ENCODE results near the gene DTX1. TPM values are rescaled to one million over a fixed set of nuclear protein-coding genes. Genes with fewer than 3 reads are reported as not detected.
"Not testable (repeated sequence)": the region's sequence is repeated elsewhere in the genome, so short reads cannot be mapped to it uniquely, and the experiment has no call there.

The DTX1 gene
- polyA plus RNA-seq, 1 experiment = not detected

DNA sequence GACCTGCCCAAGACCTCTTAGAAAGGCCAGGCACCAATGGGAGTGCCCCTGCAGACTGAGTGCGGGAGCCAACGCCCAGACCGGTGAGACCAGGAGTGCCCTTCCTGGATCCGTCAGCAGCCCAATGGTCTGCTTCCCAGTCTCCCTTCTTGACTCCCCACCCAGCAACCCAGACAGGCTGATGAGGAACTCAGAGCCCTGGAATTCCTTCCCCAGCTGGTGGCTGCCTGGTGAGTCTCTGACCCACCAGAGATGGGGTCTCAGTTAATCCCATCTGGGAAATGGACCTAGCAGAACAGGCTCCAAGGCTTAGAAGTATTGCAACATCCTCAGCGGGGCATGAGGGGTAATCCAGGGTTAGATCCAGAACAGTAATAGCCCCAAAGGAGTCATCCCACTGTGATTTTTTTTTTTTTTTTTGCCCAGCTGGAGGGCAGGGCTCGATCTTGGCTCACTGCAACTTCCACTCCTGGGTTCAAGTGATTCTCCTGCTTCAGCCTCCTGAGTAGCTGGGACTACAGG is 80.5 kb downstream of the DTX1 start:
- ChIA-PET POLR2A (no interaction called here), CTCF (interaction anchor here (1.5 kb wide), 1 partner anchor 37 kb away, joined by 5 read pairs; no protein-coding TSS in a partner anchor)
- H3K27me3 ChIP-seq (ENCODE audit: control insufficient read depth, insufficient read depth, low read length) = no peaks in the 10 kb centered on the region; the same call in 1 of the 2 replicates
- H3K36me3 ChIP-seq (ENCODE audit: control insufficient read depth, insufficient read depth, low read length) = no peaks in the 10 kb centered on the region
- H3K4me3 ChIP-seq (ENCODE audit: low read depth, low read length) = no peak overlapping the region
- no peak for TF ChIP-seq CTCF (IDR thresholded peaks at IDR 0.05; ENCODE audit: insufficient read depth, low read depth, low read length)
- DNase-seq (ENCODE audit: low read depth) = no peak

DNA sequence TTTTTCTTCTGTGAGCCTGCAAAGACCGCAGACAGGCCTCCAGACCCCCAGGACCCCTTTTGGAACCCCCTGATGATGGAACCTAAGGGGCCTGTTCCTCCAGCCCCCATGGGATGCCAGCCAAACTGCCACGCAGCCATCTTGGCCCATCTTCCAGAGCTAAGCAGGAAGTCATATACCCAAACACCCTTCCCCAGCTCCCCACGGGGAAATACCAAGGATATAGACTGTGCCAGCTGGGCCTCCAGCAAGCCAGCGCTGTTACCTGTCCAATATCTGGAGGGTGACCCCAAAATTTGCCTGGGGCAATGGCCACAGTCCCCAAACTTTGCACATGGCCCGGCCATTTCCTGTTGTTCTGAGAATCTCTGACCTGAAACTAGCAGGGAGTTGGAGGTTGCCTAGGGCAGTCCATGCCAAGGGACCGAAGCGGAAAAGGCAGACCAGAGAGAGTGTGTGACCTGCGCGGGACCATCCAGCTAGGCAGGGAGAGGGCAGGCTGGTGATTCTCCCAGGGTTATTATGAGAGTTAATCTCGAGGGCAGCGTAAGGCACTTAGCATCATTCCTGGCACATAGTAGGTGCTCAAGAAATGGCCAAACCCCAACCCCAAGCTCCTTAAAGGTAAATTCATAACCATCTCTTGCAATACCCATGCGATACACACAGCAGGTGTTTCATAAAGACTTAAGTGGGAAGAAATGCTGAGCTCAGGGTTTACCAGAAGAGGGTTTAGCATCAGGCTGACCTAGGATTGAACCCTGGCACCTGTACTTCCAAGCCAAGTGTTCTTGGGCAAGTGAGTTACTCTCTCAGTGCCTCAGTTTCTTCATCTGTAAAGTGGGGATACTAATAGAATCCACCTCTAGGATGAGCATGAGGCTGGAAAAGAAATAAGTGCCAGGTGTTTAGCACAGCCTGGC is 81.6 kb downstream of the DTX1 start:
- no peaks in the 10 kb centered on the region; the same call in 1 of the 2 replicates for H3K27me3 ChIP-seq (ENCODE audit: control insufficient read depth, insufficient read depth, low read length)
- ChIA-PET POLR2A (no interaction called here), CTCF (interaction anchor here (1.2 to 1.6 kb wide), 3 partner anchors 15 to 36 kb away, joined by 4 to 5 read pairs (median 4); no protein-coding TSS in a partner anchor)
- DNase-seq (ENCODE audit: low read depth) = no peak
- H3K4me3 ChIP-seq (ENCODE audit: low read depth, low read length) = no peak overlapping the region
- H3K36me3 ChIP-seq (ENCODE audit: control insufficient read depth, insufficient read depth, low read length) = no peaks in the 10 kb centered on the region
- TF ChIP-seq CTCF (IDR thresholded peaks at IDR 0.05; ENCODE audit: insufficient read depth, low read depth, low read length) = no peak

- POLR2A ChIA-PET = no interaction called here
- Histone ChIP-seq H3K27me3 (ENCODE audit: control insufficient read depth, insufficient read depth, low read length) (no peaks in the 10 kb centered on the region; the same call in 1 of the 2 replicates), H3K4me3 (ENCODE audit: low read depth, low read length) (no peak overlapping the region), H3K36me3 (ENCODE audit: control insufficient read depth, insufficient read depth, low read length) (no peaks in the 10 kb centered on the region)
- DNase-seq (ENCODE audit: low read depth) = no peak
- TF ChIP-seq CTCF (IDR thresholded peaks at IDR 0.05; ENCODE audit: insufficient read depth, low read depth, low read length) = no peak
- CTCF ChIA-PET = interaction anchor here (1.2 to 1.6 kb wide), 3 partner anchors 14 to 35 kb away, joined by 4 to 5 read pairs (median 4); no protein-coding TSS in a partner anchor
Measured at GRCh38 chr12:113138826-113139225, 82.3 kb downstream of the DTX1 start.

GRCh38 chr12:113140706-113141105 is 84.2 kb downstream of the DTX1 start:
- ChIA-PET POLR2A (no interaction called here), CTCF (no interaction called here)
- Histone ChIP-seq H3K36me3 (ENCODE audit: control insufficient read depth, insufficient read depth, low read length) (no peaks in the 10 kb centered on the region), H3K4me3 (ENCODE audit: low read depth, low read length) (no peak overlapping the region), H3K27me3 (ENCODE audit: control insufficient read depth, insufficient read depth, low read length) (no peaks in the 10 kb centered on the region)
- DNase-seq (ENCODE audit: low read depth) = no peak
- TF ChIP-seq CTCF (IDR thresholded peaks at IDR 0.05; ENCODE audit: insufficient read depth, low read depth, low read length) = no peak

- POLR2A ChIA-PET; DNase-seq (ENCODE audit: low read depth); H3K27me3 ChIP-seq (ENCODE audit: control insufficient read depth, insufficient read depth, low read length); H3K36me3 ChIP-seq (ENCODE audit: control insufficient read depth, insufficient read depth, low read length); H3K4me3 ChIP-seq (ENCODE audit: low read depth, low read length); CTCF ChIA-PET: not testable (repeated sequence)
Measured at GRCh38 chr12:113141716-113142115, 85.2 kb downstream of the DTX1 start.

Measured in BJ (cell line).